Skeletal muscle tissue (tissue), 4 donors: ENCODE data around the gene OTOP3. TPM values are rescaled to one million over a fixed set of nuclear protein-coding genes. Genes with fewer than 3 reads are reported as not detected.

ENCODE experiments used
- H3K27ac ChIP-seq: one replicate; pipeline ENCODE4 v1.7.0; 2013; ENCODE audit warnings: mild to moderate bottlenecking, low read depth, low read length, inconsistent platforms
- H3K27me3 ChIP-seq, 3 donors: one replicate each; pipeline ENCODE4 v1.7.0; 2013; ENCODE audit warnings: low read length in 3 of 3; ENCODE audit not compliant: control insufficient read depth in 3 of 3, insufficient read depth in 3 of 3
- H3K36me3 ChIP-seq, 3 donors: one replicate each; pipeline ENCODE4 v1.7.0; 2013; ENCODE audit warnings: low read length in 3 of 3; ENCODE audit not compliant: control insufficient read depth in 3 of 3, insufficient read depth in 3 of 3
- H3K4me1 ChIP-seq, 3 donors: one replicate each; pipeline ENCODE4 v1.7.0; 2013; ENCODE audit warnings: low read length in 3 of 3, mild to moderate bottlenecking in 3 of 3; ENCODE audit not compliant: control insufficient read depth in 3 of 3, insufficient read depth in 3 of 3
- H3K4me3 ChIP-seq, 3 donors: one replicate each; pipeline ENCODE4 v1.7.0; 2013; ENCODE audit warnings: low read length in 3 of 3
- H3K9ac ChIP-seq, 3 donors: one replicate each; pipeline ENCODE4 v1.7.0; 2013; ENCODE audit warnings: low read length in 3 of 3, mild to moderate bottlenecking in 3 of 3, moderate library complexity in 2 of 3, low read depth in 1 of 3
- H3K9me3 ChIP-seq, 3 donors: one replicate each; pipeline ENCODE4 v1.7.0; 2013; ENCODE audit warnings: low read length in 3 of 3; ENCODE audit not compliant: control insufficient read depth in 3 of 3
- total RNA-seq: library from RNA; depleted of rRNA; stranded (reverse); fragments of >200 nt; gene quantifications from one replicate; pipeline ENCODE4 v1.2.3, GENCODE V29; 2014
- donor health status: Osteomylitis.

The OTOP3 gene
- total RNA-seq, 1 donor from 2014 or later: not detected

- peaks cover 0 to 12% (median 11%) of the 10 kb centered on the region in 3 donors for H3K36me3 ChIP-seq
- H3K9me3 ChIP-seq: no peaks in the 10 kb centered on the region
- no peak overlapping the region for H3K4me3 ChIP-seq
- no peaks in the 10 kb centered on the region for H3K4me1 ChIP-seq
- no peaks in the 10 kb centered on the region for H3K27me3 ChIP-seq
- H3K9ac ChIP-seq: no peak overlapping the region
- no peak overlapping the region for H3K27ac ChIP-seq
Observed at GRCh38 chr17:74998783-74999182, 63.1 kb downstream of the OTOP3 start.

DNA sequence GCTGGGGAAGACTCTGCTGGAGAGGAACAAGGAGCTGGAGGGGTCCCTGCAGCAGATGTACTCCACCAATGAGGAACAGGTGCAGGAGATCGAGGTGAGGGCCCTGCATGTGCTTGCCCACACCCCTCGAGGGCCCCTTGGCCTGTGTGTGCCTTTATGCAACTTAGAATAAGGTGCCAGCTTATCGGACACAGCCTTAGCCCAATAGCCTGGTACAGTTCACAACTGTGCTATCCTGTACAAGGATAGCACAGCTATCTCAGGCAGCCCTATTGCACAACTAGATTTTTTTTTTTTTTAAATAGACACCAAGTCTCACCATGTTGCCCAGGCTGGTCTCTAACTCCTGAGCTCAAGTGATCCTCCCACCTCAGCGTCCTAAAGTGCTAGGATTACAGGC lies 63.8 kb downstream of the OTOP3 start:
- Histone ChIP-seq H3K4me3 (no peak overlapping the region), H3K9ac (no peak overlapping the region), H3K4me1 (no peaks in the 10 kb centered on the region), H3K36me3 (peaks cover 0 to 14% (median 13%) of the 10 kb centered on the region in 3 donors), H3K9me3 (no peaks in the 10 kb centered on the region), H3K27ac (no peak overlapping the region), H3K27me3 (no peaks in the 10 kb centered on the region)

Other genes with a start within 250 kb of the OTOP3 start
- gene CD300LF, start 223.0 kb upstream of the OTOP3 start, total RNA-seq: 0.52 TPM
- gene RAB37, start 198.6 kb upstream of the OTOP3 start, total RNA-seq: 1.0 TPM
- gene NHERF1, start 187.3 kb upstream of the OTOP3 start, total RNA-seq: 5.2 TPM
- gene NAT9, start 159.6 kb upstream of the OTOP3 start, total RNA-seq: 17.7 TPM
- gene GRIN2C, start 76.0 kb upstream of the OTOP3 start, total RNA-seq: 2.1 TPM
- gene FDXR, start 62.9 kb upstream of the OTOP3 start, total RNA-seq: 3.7 TPM
- gene FADS6, start 42.3 kb upstream of the OTOP3 start, total RNA-seq: not detected
- under 0.01 TPM for gene USH1G, start 12.6 kb upstream of the OTOP3 start, total RNA-seq
- not detected for gene OTOP2, start 11.6 kb upstream of the OTOP3 start, total RNA-seq
- gene HID1, start 36.9 kb downstream of the OTOP3 start, total RNA-seq: 3.7 TPM
- 2.6 TPM for gene CDR2L, start 51.7 kb downstream of the OTOP3 start, total RNA-seq
- 20.9 TPM for gene MRPL58, start 76.8 kb downstream of the OTOP3 start, total RNA-seq
- gene ATP5PD, start 111.1 kb downstream of the OTOP3 start, total RNA-seq: 247 TPM
- 9.4 TPM for gene KCTD2, start 111.3 kb downstream of the OTOP3 start, total RNA-seq
- gene SLC16A5, start 152.1 kb downstream of the OTOP3 start, total RNA-seq: 4.2 TPM
- gene ARMC7, start 174.1 kb downstream of the OTOP3 start, total RNA-seq: 1.0 TPM
- gene NT5C, start 195.8 kb downstream of the OTOP3 start, total RNA-seq: 32.9 TPM
- gene JPT1, start 218.6 kb downstream of the OTOP3 start, total RNA-seq: 109 TPM
- 62.1 TPM for gene SUMO2, start 247.1 kb downstream of the OTOP3 start, total RNA-seq